ENCODE data around the gene BCAP31. TPM values are rescaled to one million over a fixed set of nuclear protein-coding genes. Genes with fewer than 3 reads are reported as not detected.

The BCAP31 gene
- total RNA-seq, 1 donor from 2014 or later = 83.0 TPM

GRCh38 chrX:153651540-153652079 is 72.6 kb downstream of the BCAP31 start:
- Histone ChIP-seq H3K27ac (ENCODE audit: low read depth, low read length) (no peak overlapping the region), H3K4me1 (ENCODE audit: control insufficient read depth in 3 of 3, insufficient read depth in 3 of 3, low read length in 3 of 3) (no peaks in the 10 kb centered on the region), H3K4me3 (ENCODE audit: low read length in 3 of 3) (no peak overlapping the region), H3K27me3 (ENCODE audit: control insufficient read depth in 3 of 3, insufficient read depth in 3 of 3, low read length in 3 of 3) (peaks cover 14 to 19% (median 18%) of the 10 kb centered on the region in 3 donors), H3K9ac (ENCODE audit: low read depth in 1 of 3, low read length in 3 of 3) (no peak overlapping the region), H3K36me3 (ENCODE audit: control insufficient read depth in 3 of 3, insufficient read depth in 3 of 3, low read length in 3 of 3) (no peaks in the 10 kb centered on the region), H3K9me3 (ENCODE audit: control insufficient read depth in 3 of 3, low read length in 3 of 3) (no peaks in the 10 kb centered on the region)

- no peak overlapping the region for H3K27ac ChIP-seq (ENCODE audit: low read depth, low read length)
- H3K36me3 ChIP-seq (ENCODE audit: control insufficient read depth in 3 of 3, insufficient read depth in 3 of 3, low read length in 3 of 3) = no peaks in the 10 kb centered on the region
- H3K9ac ChIP-seq (ENCODE audit: low read depth in 1 of 3, low read length in 3 of 3) = no peak overlapping the region
- H3K4me3 ChIP-seq (ENCODE audit: low read length in 3 of 3) = no peak overlapping the region
- no peaks in the 10 kb centered on the region for H3K9me3 ChIP-seq (ENCODE audit: control insufficient read depth in 3 of 3, low read length in 3 of 3)
- no peaks in the 10 kb centered on the region for H3K4me1 ChIP-seq (ENCODE audit: control insufficient read depth in 3 of 3, insufficient read depth in 3 of 3, low read length in 3 of 3)
- peaks cover 20 to 26% (median 25%) of the 10 kb centered on the region in 3 donors for H3K27me3 ChIP-seq (ENCODE audit: control insufficient read depth in 3 of 3, insufficient read depth in 3 of 3, low read length in 3 of 3)
Observed at GRCh38 chrX:153650959-153651358, 73.2 kb downstream of the BCAP31 start.

Small RNA genes lying within 50 kb of the gene (small RNA-seq; reads per million reads assigned to genes)
- not detected for gene RN7SL687P

Other genes starting within 250 kb of the BCAP31 start
- 24.5 TPM for gene BGN, start 229.4 kb downstream of the BCAP31 start, total RNA-seq
- gene ATP2B3, start 206.7 kb downstream of the BCAP31 start, total RNA-seq = 0.52 TPM
- gene CCNQ, start 125.2 kb downstream of the BCAP31 start, total RNA-seq = 13.0 TPM
- gene DUSP9, start 77.2 kb downstream of the BCAP31 start, total RNA-seq = not detected
- not detected for gene PNCK, start 50.6 kb downstream of the BCAP31 start, total RNA-seq
- 13.0 TPM for gene SLC6A8, start 36.5 kb downstream of the BCAP31 start, total RNA-seq
- gene ABCD1, start 469 bp upstream of the BCAP31 start, total RNA-seq = 10.4 TPM
- 1.0 TPM for gene PLXNB3, start 39.9 kb upstream of the BCAP31 start, total RNA-seq
- 85.1 TPM for gene SRPK3, start 56.7 kb upstream of the BCAP31 start, total RNA-seq
- gene IDH3G, start 70.0 kb upstream of the BCAP31 start, total RNA-seq = 25.1 TPM
- 85.6 TPM for gene SSR4, start 70.3 kb upstream of the BCAP31 start, total RNA-seq
- 2.6 TPM for gene PDZD4, start 106.2 kb upstream of the BCAP31 start, total RNA-seq
- gene L1CAM, start 161.8 kb upstream of the BCAP31 start, total RNA-seq = 1.6 TPM
- 1.0 TPM for gene AVPR2, start 180.3 kb upstream of the BCAP31 start, total RNA-seq
- 25.1 TPM for gene ARHGAP4, start 201.9 kb upstream of the BCAP31 start, total RNA-seq
- 13.6 TPM for gene NAA10, start 210.7 kb upstream of the BCAP31 start, total RNA-seq
- 5.7 TPM for gene RENBP, start 220.3 kb upstream of the BCAP31 start, total RNA-seq
- 9.4 TPM for gene HCFC1, start 247.4 kb upstream of the BCAP31 start, total RNA-seq
- gene TMEM187, start 248.4 kb upstream of the BCAP31 start, total RNA-seq = 2.1 TPM

All from skeletal muscle tissue (tissue), 5 donors.